Activated naive CD4-positive, alpha-beta T cell treated with anti-CD3 and anti-CD28 coated beads, Interleukin-2, amount 50 U/mL, for 72 hours (primary cell): ENCODE measurements around the gene CADPS. TPM values are rescaled to one million over a fixed set of nuclear protein-coding genes. Genes with fewer than 3 reads are reported as not detected.

Experiments used
- ATAC-seq, 2 donors: fragments of 150-1000 bp; cut with Tn5 transposase; 2 replicates each; pipeline ENCODE4 v1.10.0; 2021; ENCODE audit warnings: mild to moderate bottlenecking in 2 of 2, moderate library complexity in 2 of 2
- DNase-seq, 2 donors: peaks; one replicate each; pipeline ENCODE4 v3.0.0; 2021 to 2022; ENCODE audit warnings: low spot score in 2 of 2
- H3K27ac Mint-ChIP-seq, 2 donors: one replicate each; pipeline ENCODE4 v1.8.0; 2022; ENCODE audit warnings: mild to moderate bottlenecking in 2 of 2, mixed read lengths in 2 of 2
- H3K36me3 Mint-ChIP-seq, 2 donors: one replicate each; pipeline ENCODE4 v1.8.0; 2022; ENCODE audit warnings: mixed read lengths in 2 of 2
- H3K9me3 Mint-ChIP-seq, 2 donors: one replicate each; pipeline ENCODE4 v1.8.0; 2022; ENCODE audit warnings: mixed read lengths in 2 of 2
- total RNA-seq, 2 donors: library from RNA; stranded (reverse); gene quantifications; one replicate each; pipeline ENCODE4 v1.2.3, GENCODE V29; 2022

CADPS gene
- total RNA-seq, 2 donors from 2014 or later = not detected

DNA sequence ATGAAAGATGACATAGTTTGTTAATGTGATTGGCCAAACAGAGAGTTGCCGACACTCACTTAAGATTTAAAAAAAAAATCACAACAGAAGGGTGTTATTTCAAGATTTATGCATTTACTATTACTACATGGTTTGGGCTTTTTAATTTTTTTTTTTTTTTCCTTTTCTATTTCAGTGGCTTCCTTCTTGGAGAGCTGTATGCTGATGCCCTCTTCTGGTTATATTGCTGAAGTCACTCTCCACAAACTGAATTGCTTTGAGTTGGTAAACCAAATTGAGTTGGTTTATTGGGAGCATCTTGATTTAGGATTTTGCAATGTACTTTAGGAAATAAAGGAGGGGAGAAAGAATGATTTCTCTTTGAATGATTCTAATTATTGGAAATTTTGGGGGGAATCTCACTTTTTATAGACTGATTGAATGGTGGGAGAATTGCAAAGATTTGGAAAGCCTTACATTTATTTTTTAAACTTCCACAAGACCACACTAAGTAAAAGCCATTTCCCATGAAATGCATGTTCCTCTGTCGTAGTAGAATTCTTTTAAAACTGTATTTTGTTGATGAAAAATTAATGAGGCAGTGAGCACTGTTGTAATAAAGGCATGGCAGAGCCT lies 315.3 kb downstream of the CADPS start:
- no peaks in the 10 kb centered on the region for H3K36me3 Mint-ChIP-seq
- H3K27ac Mint-ChIP-seq = no peak overlapping the region
- no peaks in the 10 kb centered on the region for H3K9me3 Mint-ChIP-seq
- no peak for ATAC-seq
- no peak for DNase-seq

DNA sequence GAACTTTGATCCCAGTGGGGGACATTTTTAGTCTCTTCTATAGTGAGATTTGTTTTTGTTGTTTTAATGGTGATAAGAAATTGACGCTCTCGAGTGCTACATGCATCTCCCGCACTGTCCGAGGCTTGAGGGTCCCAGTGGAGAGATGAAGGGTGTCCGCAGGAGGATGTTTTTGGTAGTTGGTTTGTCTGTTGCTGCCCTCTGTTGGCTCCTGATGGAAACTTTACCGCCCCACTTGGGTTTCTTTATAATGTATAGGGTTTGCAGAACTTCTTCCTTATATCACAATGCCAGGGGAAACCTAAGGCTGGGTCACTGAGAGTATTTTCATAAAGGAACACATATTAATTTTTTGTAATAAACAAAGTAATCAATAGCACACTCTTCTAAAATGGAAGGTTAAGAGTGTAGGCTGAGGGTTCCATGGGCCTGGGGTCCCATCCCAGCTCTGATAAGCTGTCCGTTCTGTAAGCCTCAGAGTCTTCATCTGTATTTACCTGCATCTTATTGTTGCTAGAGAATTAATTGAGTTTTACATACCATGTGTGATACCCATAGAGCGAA lies 316.6 kb downstream of the CADPS start:
- no peaks in the 10 kb centered on the region for H3K9me3 Mint-ChIP-seq
- DNase-seq (no peak), ATAC-seq (no peak)
- H3K27ac Mint-ChIP-seq = no peak overlapping the region
- H3K36me3 Mint-ChIP-seq = no peaks in the 10 kb centered on the region

DNA sequence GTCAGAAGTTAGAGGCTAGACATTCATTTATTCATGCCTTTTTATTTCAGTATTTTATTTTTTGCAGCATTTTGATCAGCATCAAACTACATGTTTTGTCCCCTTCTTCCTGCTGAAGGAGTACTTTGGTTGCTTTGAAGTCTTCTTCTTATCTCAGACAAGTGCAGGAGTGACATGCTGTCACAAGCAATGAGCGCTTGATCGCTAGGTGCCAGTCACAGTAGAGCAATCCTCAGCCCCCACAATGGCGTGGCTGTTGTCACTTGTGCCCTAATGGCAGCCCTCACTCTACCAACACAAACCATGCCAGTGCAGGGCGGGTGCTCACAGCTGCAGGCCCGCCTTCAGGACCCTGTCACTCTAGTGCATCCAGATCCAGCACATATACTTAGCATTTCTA lies 317.2 kb downstream of the CADPS start:
- H3K36me3 Mint-ChIP-seq = no peaks in the 10 kb centered on the region
- H3K9me3 Mint-ChIP-seq = no peaks in the 10 kb centered on the region
- no peak overlapping the region for H3K27ac Mint-ChIP-seq
- no peak for DNase-seq
- ATAC-seq = no peak

DNA sequence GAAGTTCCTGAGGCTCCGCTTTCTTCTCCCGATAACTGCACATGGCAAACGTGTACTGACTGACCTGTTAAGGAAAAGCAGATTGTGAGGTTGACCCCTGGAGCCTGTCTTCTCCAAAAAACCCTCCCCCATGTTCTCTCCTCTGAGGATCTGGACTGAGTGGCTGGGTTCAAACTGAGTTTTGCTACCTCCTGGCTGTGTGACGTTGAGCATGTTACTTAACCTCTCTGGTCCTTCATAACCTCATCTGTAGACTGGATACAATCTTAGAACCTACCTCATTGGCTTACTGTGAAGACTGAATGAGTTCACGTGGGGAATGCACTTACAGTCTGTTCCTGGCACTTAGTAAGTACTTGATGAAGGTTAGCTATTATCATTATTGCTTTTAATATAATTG lies 317.8 kb downstream of the CADPS start:
- no peaks in the 10 kb centered on the region for H3K36me3 Mint-ChIP-seq
- H3K9me3 Mint-ChIP-seq = no peaks in the 10 kb centered on the region
- DNase-seq (no peak), ATAC-seq (no peak)
- H3K27ac Mint-ChIP-seq = no peak overlapping the region

DNA sequence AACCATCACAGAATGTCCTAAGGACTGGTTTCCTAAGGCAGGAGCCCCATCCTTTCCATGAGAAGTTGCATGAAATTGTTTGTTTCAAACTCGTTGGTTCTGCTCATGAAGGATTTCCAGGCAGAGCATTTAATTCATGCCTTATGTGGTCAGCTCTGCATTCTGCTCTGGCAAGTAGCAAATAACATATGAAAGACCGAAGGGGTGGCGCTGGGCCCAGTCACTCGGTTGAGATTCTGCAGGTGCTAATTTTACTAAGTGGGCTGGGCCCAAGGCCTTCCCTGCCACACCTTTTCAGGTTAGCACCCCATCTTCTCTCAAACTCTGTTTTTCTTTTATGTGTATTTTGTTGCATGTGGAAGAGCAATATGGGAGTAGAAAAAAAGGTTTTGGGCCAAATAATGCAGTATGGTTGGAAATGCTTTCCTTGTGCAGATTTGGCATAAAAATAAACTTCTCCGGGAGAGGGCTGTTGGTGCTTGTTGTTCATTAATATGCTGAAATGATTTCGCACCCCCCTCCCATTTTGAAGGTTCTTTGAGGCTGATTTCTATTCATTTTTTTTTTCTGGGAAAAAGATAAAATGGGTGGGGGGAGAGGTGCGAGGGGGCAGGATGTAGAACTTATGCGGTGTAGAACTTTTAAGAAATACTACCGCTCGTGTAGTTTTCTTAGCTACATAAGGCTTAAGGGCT lies 318.9 kb downstream of the CADPS start:
- no peak overlapping the region for H3K27ac Mint-ChIP-seq
- ATAC-seq (no peak), DNase-seq (no peak)
- H3K36me3 Mint-ChIP-seq = no peaks in the 10 kb centered on the region
- no peaks in the 10 kb centered on the region for H3K9me3 Mint-ChIP-seq

DNA sequence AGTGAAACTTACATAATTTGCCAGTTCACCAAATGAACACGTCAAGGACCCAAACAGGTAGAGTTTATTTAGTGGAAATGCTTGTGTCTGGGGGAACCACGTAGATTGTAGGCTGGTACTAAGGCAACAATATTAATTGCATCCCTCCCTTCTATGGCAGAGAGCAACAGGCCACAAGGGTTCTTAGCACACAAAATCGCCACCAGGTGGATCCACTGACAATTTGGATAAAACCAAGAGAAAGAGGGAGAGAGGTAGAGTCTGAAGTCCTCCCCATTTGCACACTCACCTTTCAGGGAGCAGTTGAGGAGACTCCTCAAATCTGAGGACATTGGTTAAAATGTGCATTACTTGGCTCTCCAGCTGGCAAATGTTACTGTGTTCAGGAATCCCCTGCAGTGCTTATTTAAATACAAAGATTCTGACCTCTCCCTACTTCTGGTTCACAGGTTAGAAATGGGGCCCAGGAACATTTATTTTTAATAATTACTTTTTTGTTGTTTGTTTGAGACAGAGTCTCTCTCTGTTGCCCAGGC lies 320.9 kb downstream of the CADPS start:
- H3K36me3 Mint-ChIP-seq = no peaks in the 10 kb centered on the region
- no peak for DNase-seq
- H3K9me3 Mint-ChIP-seq = no peaks in the 10 kb centered on the region
- no peak for ATAC-seq
- no peak overlapping the region for H3K27ac Mint-ChIP-seq

DNA sequence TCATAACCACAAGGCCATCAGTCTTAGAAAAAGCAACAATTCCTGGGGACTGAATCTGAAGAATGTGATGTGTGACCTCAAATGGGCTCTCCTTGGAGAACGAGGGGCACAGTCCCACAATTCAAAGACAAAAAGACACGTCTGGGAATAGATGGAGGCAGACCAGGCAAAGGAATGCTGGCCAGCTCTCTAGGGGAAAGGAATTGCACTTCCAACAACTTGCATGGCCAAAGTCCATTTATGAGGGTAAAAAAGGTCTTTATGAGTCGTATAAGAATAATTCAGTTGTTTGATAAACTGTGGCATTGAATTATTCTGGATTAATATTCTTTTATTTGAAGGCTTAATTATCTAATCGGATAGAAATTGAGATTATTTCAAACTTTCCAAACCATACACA lies 321.4 kb downstream of the CADPS start:
- H3K9me3 Mint-ChIP-seq = no peaks in the 10 kb centered on the region
- DNase-seq (no peak), ATAC-seq (no peak)
- no peak overlapping the region for H3K27ac Mint-ChIP-seq
- H3K36me3 Mint-ChIP-seq = no peaks in the 10 kb centered on the region

DNA sequence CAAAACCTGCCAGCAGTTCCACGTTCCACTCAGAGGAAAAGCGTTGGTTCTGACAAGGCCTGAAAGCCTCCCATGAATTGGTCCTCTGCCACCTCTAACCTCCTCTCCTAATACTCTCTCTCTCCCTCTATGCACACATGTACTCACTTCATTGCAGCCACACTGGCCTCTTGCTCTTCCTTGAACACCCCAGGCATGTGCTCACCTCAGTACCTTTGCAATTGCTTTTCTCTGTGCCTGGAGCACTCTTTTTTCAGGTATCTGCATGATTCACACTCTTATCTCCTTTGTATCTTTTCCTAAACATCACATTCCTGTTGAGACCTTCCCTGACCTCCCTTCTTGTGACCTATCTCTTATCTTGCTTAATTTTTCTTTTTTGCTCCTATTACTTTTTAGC lies 323.7 kb downstream of the CADPS start:
- Mint-ChIP-seq H3K36me3 (no peaks in the 10 kb centered on the region), H3K9me3 (no peaks in the 10 kb centered on the region), H3K27ac (no peak overlapping the region)
- ATAC-seq = no peak
- no peak for DNase-seq

DNA sequence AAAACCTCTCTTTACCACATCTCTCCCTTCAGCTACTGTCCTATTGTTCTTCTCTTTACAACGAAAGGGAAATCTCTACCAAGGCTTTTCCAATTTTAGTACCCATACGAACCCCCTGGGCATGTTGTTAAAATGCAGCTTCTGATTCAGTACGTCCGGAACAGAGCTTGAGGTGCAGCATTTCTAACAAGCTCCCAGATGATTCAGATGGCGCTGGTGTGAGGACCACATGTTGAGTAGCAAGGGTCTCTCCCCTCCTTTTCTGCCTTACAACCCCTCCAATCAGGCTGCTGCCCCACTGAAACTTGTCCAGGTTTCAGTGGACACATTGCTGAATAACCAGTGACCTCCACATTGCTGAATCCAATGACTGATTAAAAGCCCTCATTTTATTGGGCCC lies 324.8 kb downstream of the CADPS start:
- DNase-seq (no peak), ATAC-seq (no peak)
- H3K9me3 Mint-ChIP-seq = no peaks in the 10 kb centered on the region
- no peak overlapping the region for H3K27ac Mint-ChIP-seq
- no peaks in the 10 kb centered on the region for H3K36me3 Mint-ChIP-seq

DNA sequence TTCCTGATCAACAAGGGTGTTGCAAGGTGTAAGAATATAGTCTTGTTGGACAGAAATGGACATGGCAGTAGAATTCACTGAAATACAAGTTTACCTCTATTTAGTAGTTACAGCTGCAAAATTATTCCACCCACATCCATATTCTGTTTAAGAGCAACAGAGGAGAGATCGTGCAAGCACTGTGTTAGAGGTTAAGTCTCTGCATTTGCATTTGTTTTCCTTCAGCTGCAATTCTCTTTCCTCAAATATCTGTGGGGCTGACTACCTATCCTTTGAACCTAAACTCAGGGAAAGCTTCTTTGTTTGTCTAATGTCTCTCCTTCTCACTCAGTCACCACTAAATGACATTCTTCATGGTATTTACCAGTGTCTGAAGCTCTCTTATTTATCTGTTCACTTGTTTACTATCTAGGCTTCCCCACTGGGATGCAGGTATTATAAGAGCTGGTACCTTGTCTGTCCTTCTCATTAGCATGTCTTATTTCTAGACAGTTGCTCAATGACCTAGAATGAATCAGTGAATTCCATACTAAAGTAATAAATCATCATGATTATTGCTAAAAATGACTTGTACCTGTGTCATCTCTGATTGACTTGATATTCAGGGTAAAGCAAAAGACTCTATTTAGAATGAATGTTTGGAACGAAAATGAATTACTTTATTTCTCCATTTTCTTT lies 326.5 kb downstream of the CADPS start:
- ATAC-seq = no peak
- H3K27ac Mint-ChIP-seq = no peak overlapping the region

DNA sequence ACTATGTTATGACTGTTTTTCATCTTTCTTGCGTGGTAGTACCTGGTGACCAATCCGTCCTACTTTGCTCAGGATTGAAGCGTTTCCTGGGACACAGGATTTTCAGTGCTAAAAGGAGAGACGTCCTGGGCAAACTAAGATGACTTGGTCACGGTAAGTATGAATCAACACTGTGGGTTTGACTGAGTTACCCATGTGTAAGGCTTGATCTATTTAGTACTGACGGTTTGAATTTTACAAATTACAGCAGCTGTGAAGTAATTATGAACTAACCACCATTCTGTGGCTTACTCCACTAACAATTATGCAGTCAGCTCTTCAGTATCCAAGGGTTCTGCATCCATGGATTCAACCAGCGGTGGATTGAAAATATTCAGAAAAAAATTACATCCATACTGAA lies 328.9 kb downstream of the CADPS start:
- Mint-ChIP-seq H3K9me3 (no peaks in the 10 kb centered on the region), H3K36me3 (no peaks in the 10 kb centered on the region), H3K27ac (no peak overlapping the region)
- DNase-seq = no peak
- no peak for ATAC-seq

More for the DNA sequence above, 326.5 kb downstream of the CADPS start:
- DNase-seq = no peak
- no peaks in the 10 kb centered on the region for H3K36me3 Mint-ChIP-seq
- no peaks in the 10 kb centered on the region for H3K9me3 Mint-ChIP-seq

DNA sequence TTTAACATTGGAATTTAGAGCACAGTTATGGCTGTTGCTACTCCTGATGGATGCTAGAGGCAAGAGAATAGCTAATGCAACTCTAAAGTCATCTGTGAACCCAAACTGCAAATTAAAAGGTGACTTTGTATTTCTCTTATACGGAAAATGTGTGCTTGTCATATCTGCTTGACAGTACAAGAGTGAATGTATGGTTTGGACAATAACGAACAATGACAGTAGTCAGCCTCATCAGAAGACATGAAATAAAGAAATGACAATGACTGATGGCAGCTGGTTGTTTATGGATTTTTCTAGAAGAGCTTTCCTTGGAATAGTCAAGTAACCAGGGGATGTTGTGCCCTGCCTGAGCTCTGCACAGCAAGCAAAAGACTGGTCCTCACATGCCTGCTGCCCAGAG lies 333.0 kb downstream of the CADPS start:
- no peaks in the 10 kb centered on the region for H3K9me3 Mint-ChIP-seq
- no peaks in the 10 kb centered on the region for H3K36me3 Mint-ChIP-seq
- no peak overlapping the region for H3K27ac Mint-ChIP-seq
- ATAC-seq (no peak), DNase-seq (no peak)

DNA sequence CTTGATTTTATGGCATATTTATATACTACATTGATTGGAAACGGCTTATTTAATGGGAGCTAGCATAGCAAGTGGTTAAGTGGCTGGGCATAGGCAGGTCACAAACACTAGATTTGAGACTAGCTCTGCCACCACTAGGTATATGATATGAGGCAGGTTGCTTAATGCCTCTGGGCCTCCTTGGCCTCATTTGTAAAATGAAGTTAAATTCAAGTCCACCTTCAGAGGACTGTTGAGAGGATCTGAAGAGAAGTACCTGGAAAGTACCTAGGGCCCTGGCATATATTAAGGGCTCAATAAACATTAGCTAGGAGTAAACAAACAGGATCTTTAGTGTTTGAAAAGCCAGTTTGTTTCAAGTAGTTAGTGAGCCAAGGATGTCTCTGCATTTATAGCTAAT lies 335.5 kb downstream of the CADPS start:
- Mint-ChIP-seq H3K27ac (no peak overlapping the region), H3K36me3 (no peaks in the 10 kb centered on the region), H3K9me3 (no peaks in the 10 kb centered on the region)
- ATAC-seq = no peak
- DNase-seq = no peak

DNA sequence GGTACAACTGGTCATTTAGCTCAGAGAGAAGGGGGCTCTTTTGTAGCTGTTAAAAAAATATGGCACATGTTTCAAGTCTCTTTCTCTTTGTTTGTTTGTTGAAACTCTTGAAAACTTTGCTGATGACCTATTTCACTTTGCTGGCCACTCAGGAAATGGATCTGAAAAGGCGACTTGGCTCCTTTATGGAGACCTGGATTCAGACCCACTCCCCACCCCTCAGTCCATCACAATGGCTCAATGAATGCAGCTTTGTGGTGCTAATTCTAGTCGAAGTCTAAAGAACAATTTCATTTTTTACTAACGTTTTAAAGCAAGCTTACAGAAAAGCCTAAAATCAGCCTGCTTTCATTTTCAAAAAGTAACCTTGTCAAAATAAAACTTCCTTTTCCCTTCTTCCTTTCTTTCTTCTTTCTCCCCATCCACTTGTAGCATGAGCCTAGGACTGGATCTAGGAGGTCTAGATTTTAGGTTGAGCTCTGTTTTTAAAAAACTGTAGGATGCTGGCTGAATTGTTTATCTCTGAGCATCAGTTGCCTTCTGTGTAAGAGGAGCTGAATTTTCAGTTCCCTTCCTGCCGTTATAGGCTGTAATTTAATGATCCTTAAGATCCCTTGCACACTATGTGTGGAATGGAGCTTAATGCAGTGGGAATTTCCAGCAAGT lies 336.4 kb downstream of the CADPS start:
- Mint-ChIP-seq H3K27ac (no peak overlapping the region), H3K36me3 (no peaks in the 10 kb centered on the region), H3K9me3 (no peaks in the 10 kb centered on the region)
- ATAC-seq (no peak), DNase-seq (no peak)

DNA sequence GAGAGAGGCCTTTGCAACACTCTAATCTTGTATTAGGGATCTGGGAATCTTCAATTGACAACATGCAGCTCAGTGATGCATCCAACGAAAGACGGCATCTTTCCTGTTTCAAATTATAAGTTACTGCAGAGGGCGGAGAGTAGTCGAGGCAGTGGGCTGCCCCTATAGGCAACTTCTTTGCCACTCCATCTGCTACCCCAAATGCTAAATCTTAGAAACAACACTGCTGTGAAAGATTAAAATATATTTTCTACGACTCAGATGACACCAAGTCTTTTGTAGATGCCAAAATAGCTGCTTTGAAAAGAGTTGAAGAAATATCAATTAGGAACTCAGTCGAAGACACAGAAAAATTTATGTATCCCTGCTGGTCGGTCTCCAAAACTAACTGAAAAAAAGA lies 340.9 kb downstream of the CADPS start:
- ATAC-seq = no peak
- no peak for DNase-seq
- H3K36me3 Mint-ChIP-seq = no peaks in the 10 kb centered on the region
- H3K27ac Mint-ChIP-seq = no peak overlapping the region
- H3K9me3 Mint-ChIP-seq = no peaks in the 10 kb centered on the region

DNA sequence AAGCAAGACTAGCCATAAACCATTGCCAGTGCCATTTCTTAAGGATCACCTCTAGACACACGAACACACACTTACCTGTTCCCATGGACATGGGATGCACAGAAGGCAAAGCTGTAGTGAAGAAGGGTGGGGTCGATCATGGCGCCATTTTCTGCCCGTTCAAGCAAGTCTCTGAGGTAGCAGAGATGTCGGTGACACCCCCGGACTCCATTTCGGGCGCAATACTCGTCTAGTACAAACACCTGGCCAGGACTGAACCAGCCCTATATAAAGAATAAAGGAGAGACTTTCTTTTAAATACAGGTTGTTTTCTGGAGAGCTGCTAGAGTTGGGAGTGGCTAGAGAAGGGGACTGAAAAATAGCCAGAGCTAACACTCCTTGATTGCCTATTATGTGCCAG lies 342.4 kb downstream of the CADPS start:
- DNase-seq (no peak), ATAC-seq (no peak)
- H3K36me3 Mint-ChIP-seq = no peaks in the 10 kb centered on the region
- no peak overlapping the region for H3K27ac Mint-ChIP-seq
- no peaks in the 10 kb centered on the region for H3K9me3 Mint-ChIP-seq

DNA sequence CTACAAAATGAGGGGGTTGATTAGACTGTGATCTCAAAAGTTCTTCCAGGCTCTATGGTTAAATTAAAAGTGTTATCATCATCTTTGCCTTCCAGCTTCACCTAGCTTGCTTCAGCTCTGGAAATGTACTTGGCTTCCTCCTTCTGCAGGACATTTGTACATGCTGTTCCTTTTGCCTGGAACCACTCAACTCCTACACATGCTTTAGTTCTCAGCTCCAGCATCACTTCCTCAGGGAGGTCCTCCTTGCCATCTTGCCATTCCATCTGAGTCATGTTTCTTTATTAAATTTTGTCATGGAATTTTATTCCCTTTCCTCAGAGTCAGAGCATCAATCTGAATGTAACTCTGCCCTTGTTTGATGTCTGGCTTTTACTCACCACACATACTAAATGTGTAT lies 343.2 kb downstream of the CADPS start:
- Mint-ChIP-seq H3K36me3 (no peaks in the 10 kb centered on the region), H3K27ac (no peak overlapping the region), H3K9me3 (no peaks in the 10 kb centered on the region)
- DNase-seq (no peak), ATAC-seq (no peak)
